Prostate gland (tissue), 2 donors: Measurements from ENCODE around the gene RGS7. TPM values are rescaled to one million over a fixed set of nuclear protein-coding genes. Genes with fewer than 3 reads are reported as not detected.

Experiments
- DNase-seq: peaks from one replicate; pipeline ENCODE4 v3.0.0-alpha.2; 2019; ENCODE audit warnings: low spot score
- H3K27ac ChIP-seq, 2 donors: fragments of 200-600 bp; sonication (generic); 2 replicates each; pipeline ENCODE4 v1.5.1; 2017 to 2019
- H3K27me3 ChIP-seq: fragments of 200-600 bp; sonication (generic); replicated peaks from 2 replicates; pipeline ENCODE4 v1.5.1; 2019; ENCODE audit not compliant: insufficient read depth
- H3K36me3 ChIP-seq, 2 donors: fragments of 200-600 bp; sonication (generic); 1 replicate in 1 of 2; 2 replicates in 1 of 2; pipeline versions ENCODE4 v1.5.1 to v1.8.1; 2017 to 2019
- H3K4me1 ChIP-seq: fragments of 200-600 bp; sonication (generic); replicated peaks from 2 replicates; pipeline ENCODE4 v1.5.1; 2019
- H3K4me3 ChIP-seq, 2 donors: fragments of 200-600 bp; sonication (generic); 2 replicates each; pipeline ENCODE4 v1.5.1; 2017 to 2019
- H3K9me3 ChIP-seq: fragments of 200-600 bp; sonication (generic); 2 replicates; pipeline ENCODE4 v1.5.1; 2017
- CTCF ChIP-seq, 4 experiments: fragments of 200-600 bp in 2 of 4; fragments of 450-650 bp in 2 of 4; sonication (generic) in 2 of 4; IDR thresholded peaks; 1 replicate in 3 of 4; 2 replicates in 1 of 4; pipeline ENCODE4 v1.5.1; 2016 to 2019; ENCODE audit warnings: antibody characterized with exemption in 4 of 4, mild to moderate bottlenecking in 2 of 4, moderate library complexity in 2 of 4
- POLR2A ChIP-seq: fragments of 450-650 bp; IDR thresholded peaks from one replicate; pipeline ENCODE4 v1.6.1; 2016; ENCODE audit warnings: antibody characterized with exemption, mild to moderate bottlenecking
- POLR2AphosphoS5 ChIP-seq: sonication (generic); formaldehyde crosslinking; IDR thresholded peaks from one replicate; pipeline ENCODE4 v1.6.1; 2017; ENCODE audit warnings: antibody characterized with exemption
- WGBS: methylation state at CpG from one replicate; pipeline ENCODE4 v1.1.5; 2018; 5-methylcytosine and 5-hydroxymethylcytosine counted together
- intact Hi-C: fragments of 100-400 bp; cut with DNase I; formaldehyde crosslinking; loops from one replicate; pipeline ENCODE4 v1.14.2; 2022
- total RNA-seq, 2 donors: library from RNA; depleted of rRNA; stranded (reverse); fragments of >200 nt; gene quantifications; one replicate each; pipeline ENCODE4 v1.1.0, GENCODE V29; 2016

RGS7 gene
- total RNA-seq, 2 donors from 2014 or later: 0.32 to 1.3 TPM

GRCh38 chr1:241083285-241083684 is 273.7 kb downstream of the RGS7 start:
- H3K27ac ChIP-seq: no peak overlapping the region
- H3K4me3 ChIP-seq: no peak overlapping the region
- H3K27me3 ChIP-seq: no peaks in the 10 kb centered on the region
- no peak for TF ChIP-seq CTCF (IDR thresholded peaks at IDR 0.05)
- TF ChIP-seq POLR2AphosphoS5: no peak
- no peak for TF ChIP-seq POLR2A
- 97% methylated on average over 3 of the region's 3 CpGs for WGBS
- intact Hi-C loops: no loop called here
- no peaks in the 10 kb centered on the region for H3K9me3 ChIP-seq
- DNase-seq: no peak
- no peaks in the 10 kb centered on the region for H3K36me3 ChIP-seq
- no peaks in the 10 kb centered on the region for H3K4me1 ChIP-seq

GRCh38 chr1:241081473-241081872 is 275.5 kb downstream of the RGS7 start:
- no peak for DNase-seq
- TF ChIP-seq POLR2A (no peak), CTCF (IDR thresholded peaks at IDR 0.05) (no peak)
- no peaks in the 10 kb centered on the region for H3K4me1 ChIP-seq
- intact Hi-C loops: no loop called here
- H3K36me3 ChIP-seq: no peaks in the 10 kb centered on the region
- H3K27ac ChIP-seq: no peak overlapping the region
- no peaks in the 10 kb centered on the region for H3K27me3 ChIP-seq
- no peaks in the 10 kb centered on the region for H3K9me3 ChIP-seq
- no peak overlapping the region for H3K4me3 ChIP-seq
- WGBS: 29% methylated on average over 2 of the region's 2 CpGs

- H3K9me3 ChIP-seq: no peaks in the 10 kb centered on the region
- no peaks in the 10 kb centered on the region for H3K27me3 ChIP-seq
- H3K4me3 ChIP-seq: no peak overlapping the region
- no peak for DNase-seq
- 87% methylated on average over 1 of the region's 1 CpG for WGBS
- H3K36me3 ChIP-seq: no peaks in the 10 kb centered on the region
- no peaks in the 10 kb centered on the region for H3K4me1 ChIP-seq
- H3K27ac ChIP-seq: no peak overlapping the region
- TF ChIP-seq POLR2A (no peak), POLR2AphosphoS5 (no peak), CTCF (IDR thresholded peaks at IDR 0.05) (no peak)
- intact Hi-C loops: no loop called here
These were observed 277.5 kb downstream of the RGS7 start for GRCh38 chr1:241079459-241079858.

- no peak for TF ChIP-seq POLR2AphosphoS5
- TF ChIP-seq POLR2A: no peak
- TF ChIP-seq CTCF (IDR thresholded peaks at IDR 0.05): no peak
These were observed 278.0 kb downstream of the RGS7 start for GRCh38 chr1:241079047-241079446.

GRCh38 chr1:241077386-241078147 is 279.4 kb downstream of the RGS7 start:
- WGBS: 32% methylated on average over 11 of the region's 11 CpGs
- Histone ChIP-seq H3K27me3 (no peaks in the 10 kb centered on the region), H3K27ac (no peak overlapping the region), H3K36me3 (no peaks in the 10 kb centered on the region), H3K9me3 (no peaks in the 10 kb centered on the region), H3K4me3 (no peak overlapping the region), H3K4me1 (no peaks in the 10 kb centered on the region)
- intact Hi-C loops: no loop called here
- no peak for DNase-seq
- no peak for TF ChIP-seq POLR2AphosphoS5
- no peak for TF ChIP-seq CTCF (IDR thresholded peaks at IDR 0.05)
- TF ChIP-seq POLR2A: no peak

More at GRCh38 chr1:241079047-241079446, 278.0 kb downstream of the RGS7 start:
- H3K9me3 ChIP-seq: no peaks in the 10 kb centered on the region
- WGBS: 42% methylated on average over 8 of the region's 8 CpGs
- H3K4me3 ChIP-seq: no peak overlapping the region
- H3K27ac ChIP-seq: no peak overlapping the region
- H3K27me3 ChIP-seq: no peaks in the 10 kb centered on the region
- no peaks in the 10 kb centered on the region for H3K36me3 ChIP-seq
- DNase-seq: no peak
- intact Hi-C loops: no loop called here
- no peaks in the 10 kb centered on the region for H3K4me1 ChIP-seq
